ENCODE data around the gene ST3GAL5. TPM values are rescaled to one million over a fixed set of nuclear protein-coding genes. Genes with fewer than 3 reads are reported as not detected.

ST3GAL5 gene
- total RNA-seq, 2 donors from 2014 or later: 5.5 to 20.4 TPM

DNA sequence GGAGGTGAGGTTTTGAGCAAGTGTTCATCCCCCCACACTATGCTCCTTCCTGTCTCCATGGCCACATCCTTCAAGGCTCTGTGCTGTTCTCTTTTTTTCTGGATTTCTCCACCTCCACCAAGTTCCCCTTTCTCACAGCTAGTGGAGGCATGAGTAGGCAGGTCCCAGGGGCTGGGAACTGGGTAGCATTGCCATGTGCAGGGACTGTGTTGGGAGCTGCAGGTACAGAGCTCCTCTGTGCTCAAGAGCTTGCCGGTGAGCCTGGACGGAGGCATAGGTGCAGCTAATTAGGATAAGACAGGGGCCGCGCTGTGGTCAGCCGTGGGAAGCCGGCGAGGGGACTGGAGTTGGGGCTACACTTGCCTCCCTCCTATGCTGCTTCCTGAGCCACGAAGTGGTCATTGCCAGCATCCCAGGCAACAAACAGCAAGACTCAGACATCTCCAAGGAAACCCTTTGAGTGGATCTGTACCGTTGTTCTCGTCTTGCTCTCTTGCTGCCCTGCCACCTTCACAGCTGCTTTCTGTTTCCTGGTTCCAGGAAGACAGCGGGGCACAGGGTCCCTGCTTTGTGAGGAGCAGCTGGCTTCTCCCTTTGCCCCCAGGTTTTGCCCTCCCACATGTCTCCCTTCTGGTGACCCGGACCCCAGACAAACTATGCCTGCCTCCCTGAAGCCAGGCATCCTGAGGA, 98.1 kb downstream of the ST3GAL5 start:
- TF ChIP-seq, protein P1, sequence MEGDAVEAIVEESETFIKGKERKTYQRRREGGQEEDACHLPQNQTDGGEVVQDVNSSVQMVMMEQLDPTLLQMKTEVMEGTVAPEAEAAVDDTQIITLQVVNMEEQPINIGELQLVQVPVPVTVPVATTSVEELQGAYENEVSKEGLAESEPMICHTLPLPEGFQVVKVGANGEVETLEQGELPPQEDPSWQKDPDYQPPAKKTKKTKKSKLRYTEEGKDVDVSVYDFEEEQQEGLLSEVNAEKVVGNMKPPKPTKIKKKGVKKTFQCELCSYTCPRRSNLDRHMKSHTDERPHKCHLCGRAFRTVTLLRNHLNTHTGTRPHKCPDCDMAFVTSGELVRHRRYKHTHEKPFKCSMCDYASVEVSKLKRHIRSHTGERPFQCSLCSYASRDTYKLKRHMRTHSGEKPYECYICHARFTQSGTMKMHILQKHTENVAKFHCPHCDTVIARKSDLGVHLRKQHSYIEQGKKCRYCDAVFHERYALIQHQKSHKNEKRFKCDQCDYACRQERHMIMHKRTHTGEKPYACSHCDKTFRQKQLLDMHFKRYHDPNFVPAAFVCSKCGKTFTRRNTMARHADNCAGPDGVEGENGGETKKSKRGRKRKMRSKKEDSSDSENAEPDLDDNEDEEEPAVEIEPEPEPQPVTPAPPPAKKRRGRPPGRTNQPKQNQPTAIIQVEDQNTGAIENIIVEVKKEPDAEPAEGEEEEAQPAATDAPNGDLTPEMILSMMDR (IDR thresholded peaks at IDR 0.05): no peak
- Histone ChIP-seq H3K27ac (no peak overlapping the region), H3K27me3 (no peaks in the 10 kb centered on the region), H3K4me3 (no peak overlapping the region), H3K4me1 (peaks cover 0 to 69% of the 10 kb centered on the region in 2 donors), H3K36me3 (peaks cover 29% of the 10 kb centered on the region), H3K9me3 (no peaks in the 10 kb centered on the region)
- no peak for DNase-seq (ENCODE audit: low spot score)

DNA sequence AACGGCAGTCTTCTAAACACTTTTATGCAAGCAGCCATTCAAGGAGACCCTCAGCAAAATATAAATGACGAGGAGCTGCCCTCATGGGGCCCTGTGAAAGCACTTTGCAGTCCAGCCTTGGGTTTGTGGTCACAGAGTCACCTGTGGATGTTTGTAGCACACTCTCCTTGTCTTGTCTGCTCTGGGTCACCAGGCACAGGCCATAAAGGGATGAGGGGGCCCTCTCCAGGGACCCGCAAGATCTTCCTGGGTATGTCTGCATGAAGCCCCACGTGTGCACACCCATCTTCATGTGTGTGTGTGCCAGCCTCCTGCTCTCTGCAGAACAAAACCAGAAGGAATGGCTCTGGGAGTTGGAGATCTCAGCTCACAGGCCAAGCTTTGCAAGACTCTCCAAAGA, 98.8 kb downstream of the ST3GAL5 start:
- H3K27ac ChIP-seq: no peak overlapping the region
- H3K9me3 ChIP-seq: no peaks in the 10 kb centered on the region
- H3K4me1 ChIP-seq: peaks cover 0 to 69% of the 10 kb centered on the region in 2 donors
- H3K36me3 ChIP-seq: peaks cover 32% of the 10 kb centered on the region
- H3K27me3 ChIP-seq: no peaks in the 10 kb centered on the region
- TF ChIP-seq, protein P1 (IDR thresholded peaks at IDR 0.05): no peak
- H3K4me3 ChIP-seq: no peak overlapping the region
- no peak for DNase-seq (ENCODE audit: low spot score)

DNA sequence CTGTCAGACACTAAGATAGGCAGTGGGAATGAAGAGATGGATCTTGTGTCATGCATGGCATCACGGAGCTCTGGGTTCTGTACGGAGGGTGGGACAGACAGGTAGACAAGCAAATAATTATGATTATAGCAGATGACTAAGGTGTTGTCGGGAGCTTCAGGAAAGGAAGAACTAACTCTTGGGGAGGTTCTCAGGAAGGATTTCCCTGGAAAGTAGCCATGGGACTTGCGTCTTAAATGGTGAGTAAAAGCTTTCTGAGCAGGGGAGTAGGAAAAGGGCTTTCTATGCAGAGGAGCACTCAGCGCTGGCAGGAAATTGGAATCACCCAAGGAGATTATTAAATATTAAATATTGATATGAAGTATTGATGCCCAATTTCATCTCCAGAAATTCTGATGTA, 99.5 kb downstream of the ST3GAL5 start:
- peaks cover 0 to 66% of the 10 kb centered on the region in 2 donors for H3K4me1 ChIP-seq
- TF ChIP-seq, protein P1 (IDR thresholded peaks at IDR 0.05): no peak
- peaks cover 32% of the 10 kb centered on the region for H3K36me3 ChIP-seq
- H3K9me3 ChIP-seq: no peaks in the 10 kb centered on the region
- no peak overlapping the region for H3K4me3 ChIP-seq
- no peaks in the 10 kb centered on the region for H3K27me3 ChIP-seq
- no peak overlapping the region for H3K27ac ChIP-seq
- DNase-seq (ENCODE audit: low spot score): no peak

DNA sequence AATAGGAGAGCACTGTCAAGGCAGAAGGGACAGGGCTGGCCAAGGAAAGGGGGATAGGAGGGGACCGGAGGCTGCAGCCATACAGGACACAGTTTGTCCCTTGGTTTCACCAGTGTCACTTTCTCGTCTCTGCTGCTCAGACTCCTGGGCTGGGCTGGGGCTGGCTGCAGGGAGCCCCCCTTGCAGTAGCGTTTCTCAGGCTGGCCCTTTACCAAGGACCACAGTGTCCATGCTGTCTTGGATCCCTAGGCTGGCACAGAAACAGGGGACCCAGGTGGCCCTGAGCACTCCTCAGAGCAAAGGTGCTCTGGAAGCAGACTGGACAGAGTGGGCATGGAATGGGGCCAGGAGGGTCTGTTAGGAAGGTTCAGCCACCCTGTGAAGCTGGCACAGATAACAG, 100.2 kb downstream of the ST3GAL5 start:
- Histone ChIP-seq H3K9me3 (no peaks in the 10 kb centered on the region), H3K36me3 (peaks cover 32% of the 10 kb centered on the region), H3K4me3 (no peak overlapping the region), H3K27ac (no peak overlapping the region), H3K27me3 (no peaks in the 10 kb centered on the region), H3K4me1 (peaks cover 0 to 60% of the 10 kb centered on the region in 2 donors)
- DNase-seq (ENCODE audit: low spot score): no peak
- TF ChIP-seq, protein P1 (IDR thresholded peaks at IDR 0.05): no peak

DNA sequence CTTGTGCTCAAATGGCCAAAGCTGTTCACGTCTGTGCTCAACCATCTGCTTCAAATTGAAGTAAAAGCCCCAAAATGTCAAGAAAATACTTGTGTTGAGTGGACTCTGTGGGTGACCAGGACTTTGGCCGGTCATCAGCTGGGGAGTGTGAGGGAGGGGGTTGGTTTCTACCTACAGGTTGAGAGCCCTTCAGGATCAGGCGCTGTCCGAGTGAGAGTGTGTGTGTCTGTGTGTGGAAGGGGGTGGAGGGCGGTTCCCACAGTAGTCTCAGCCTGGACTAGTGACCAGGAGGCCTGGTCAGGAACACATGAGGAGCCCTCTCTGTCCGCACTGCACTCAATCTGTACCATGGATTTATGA, 100.8 kb downstream of the ST3GAL5 start:
- Histone ChIP-seq H3K27me3 (no peaks in the 10 kb centered on the region), H3K36me3 (peaks cover 33% of the 10 kb centered on the region), H3K9me3 (no peaks in the 10 kb centered on the region), H3K4me3 (no peak overlapping the region), H3K27ac (no peak overlapping the region), H3K4me1 (peaks cover 0 to 53% of the 10 kb centered on the region in 2 donors)
- DNase-seq (ENCODE audit: low spot score): no peak
- TF ChIP-seq, protein P1 (IDR thresholded peaks at IDR 0.05): no peak
